K562 (cell line): Measurements from ENCODE around the gene GP1BB. TPM values are rescaled to one million over a fixed set of nuclear protein-coding genes. Genes with fewer than 3 reads are reported as not detected.

ENCODE experiments used
- CHD4 ChIP-seq: fragments of 200-600 bp; sonication (generic); IDR thresholded peaks from 3 replicates; pipeline ENCODE4 v1.6.1; 2012; ENCODE audit warnings: low read depth, mild to moderate bottlenecking, mixed read lengths, low read length, inconsistent platforms; ENCODE audit not compliant: insufficient read depth, insufficient replicate concordance, poor library complexity, severe bottlenecking
- CREB1 ChIP-seq, 2 experiments: sonication (generic) in 1 of 2; formaldehyde crosslinking in 1 of 2; IDR thresholded peaks; 2 replicates each; pipeline versions ENCODE4 v1.6.1 to v1.8.0; 2012 to 2022; ENCODE audit warnings: inconsistent platforms in 1 of 2, mild to moderate bottlenecking in 1 of 2, missing genetic modification reagents in 1 of 2, moderate library complexity in 1 of 2
- HDGF ChIP-seq: fragments of 450-650 bp; IDR thresholded peaks from 2 replicates; pipeline ENCODE4 v1.6.1; 2016
- ILF3 ChIP-seq: fragments of 450-650 bp; IDR thresholded peaks from 2 replicates; pipeline ENCODE4 v1.6.1; 2018; ENCODE audit warnings: antibody characterized with exemption, mild to moderate bottlenecking, moderate library complexity, borderline replicate concordance
- LARP7 ChIP-seq: fragments of 450-650 bp; IDR thresholded peaks from 2 replicates; pipeline ENCODE4 v1.6.1; 2016
- LEF1 ChIP-seq: fragments of 450-650 bp; IDR thresholded peaks from 2 replicates; pipeline ENCODE4 v1.6.1; 2016; ENCODE audit warnings: mild to moderate bottlenecking
- MCM3 ChIP-seq: fragments of 450-650 bp; IDR thresholded peaks from 2 replicates; pipeline ENCODE4 v1.6.1; 2016
- MXI1 ChIP-seq: IDR thresholded peaks from 2 replicates; pipeline ENCODE4 v1.6.1; 2011; ENCODE audit warnings: low read depth, mild to moderate bottlenecking, improper control_type of control experiment, low read length
- NFIC ChIP-seq: fragments of 450-650 bp; IDR thresholded peaks from 2 replicates; pipeline ENCODE4 v1.6.1; 2017; ENCODE audit warnings: mild to moderate bottlenecking, inconsistent platforms
- PHF8 ChIP-seq: fragments of 200-600 bp; sonication (generic); IDR thresholded peaks from 2 replicates; pipeline ENCODE4 v1.6.1; 2012; ENCODE audit warnings: mixed run types, mild to moderate bottlenecking, inconsistent platforms, low read length, moderate library complexity, borderline replicate concordance
- RB1 ChIP-seq: fragments of 450-650 bp; IDR thresholded peaks from 2 replicates; pipeline ENCODE4 v1.6.1; 2017; ENCODE audit warnings: low read depth, mild to moderate bottlenecking
- TARDBP ChIP-seq: fragments of 450-650 bp; IDR thresholded peaks from 2 replicates; pipeline ENCODE4 v1.6.1; 2016
- ZNF239 ChIP-seq: fragments of 250-450 bp; sonication (Bioruptor Pico); IDR thresholded peaks from 2 replicates; pipeline ENCODE4 v1.4.0; 2020; ENCODE audit warnings: mild to moderate bottlenecking
- ZNF507 ChIP-seq: conservative IDR thresholded peaks from 2 replicates; pipeline ENCODE4 v1.6.1; 2017; ENCODE audit warnings: missing genetic modification characterization, missing compliant biosample characterization
- ZNF589 ChIP-seq: fragments of 200-800 bp; sonication (Bioruptor generic); IDR thresholded peaks from 2 replicates; pipeline ENCODE4 v1.6.1; 2016; ENCODE audit warnings: low read depth, missing genetic modification characterization, missing compliant biosample characterization
- polyA plus RNA-seq, 8 experiments: library from polyadenylated mRNA; depleted of rRNA in 4 of 8; stranded (reverse) in 5 of 8; unstranded in 3 of 8; fragments of >200 nt; fragmentation: Nextera tagmentation in 2 of 8; fragmentation: Illumina TruSeq in 1 of 8; extraction: Ambion mirVana in 2 of 8; extraction: Trizol in 1 of 8; gene quantifications; 2 replicates each; pipeline versions ENCODE4 v1.2.1 to v1.2.3, GENCODE V29; 2011 to 2014; ENCODE audit warnings: inconsistent platforms in 1 of 8, missing spikeins in 1 of 8
- total RNA-seq, 7 experiments: library from RNA; depleted of rRNA in 6 of 7; stranded (reverse); fragments of >200 nt in 6 of 7; fragmentation: Illumina TruSeq in 2 of 7; extraction: Trizol in 2 of 7; gene quantifications; 2 replicates each; pipeline versions ENCODE4 v1.2.1 to v1.2.3, GENCODE V29; 2011 to 2021; ENCODE audit warnings: low replicate concordance in 1 of 7
- TF ChIP-seq, protein P1 (sequence below), 2 experiments: fragments of 450-650 bp in 1 of 2; sonication (generic) in 1 of 2; formaldehyde crosslinking in 1 of 2; IDR thresholded peaks; 2 replicates each; pipeline versions ENCODE4 v1.7.1 to v1.9.0; 2016 to 2022; ENCODE audit warnings: inconsistent platforms in 1 of 2, mild to moderate bottlenecking in 1 of 2, missing genetic modification reagents in 1 of 2
- TF ChIP-seq, protein P2 (sequence below): fragments of 450-650 bp; formaldehyde crosslinking; IDR thresholded peaks from 2 replicates; pipeline ENCODE4 v1.4.0; 2022; ENCODE audit warnings: missing genetic modification characterization

Gene GP1BB
- total and polyA plus RNA-seq, 9 of the 15 experiments (the other 6 are each of a cell fraction or from before 2014, with no cell fraction given), result 0.69 to 162 (median 2.8) TPM

- TF ChIP-seq PHF8, result peak; percentile 64; the same call in 1 of the 2 replicates
- TF ChIP-seq CHD4, result peak; percentile 49
- no peak for TF ChIP-seq ZNF239 (CRISPR knock-in tag)
- TF ChIP-seq MCM3, result 0 out of 2 replicates have a peak, but pooled peaks have one; percentile 5
- peak; percentile 49 for TF ChIP-seq NFIC
- peak; percentile 100 for TF ChIP-seq LARP7
- TF ChIP-seq RB1, result peak; percentile 95
- TF ChIP-seq CREB1 (IDR thresholded peaks at IDR 0.05), result 0 out of 2 replicates have a peak, but pooled peaks have one; percentile 8
- no peak for TF ChIP-seq CREB1 (CRISPR knock-in tag; IDR thresholded peaks at IDR 0.05)
- TF ChIP-seq HDGF, result peak; percentile 77; the same call in 1 of the 2 replicates
- peak; percentile 30; the same call in 1 of the 2 replicates for TF ChIP-seq MXI1
- TF ChIP-seq TARDBP, result no peak
- no peak for TF ChIP-seq ZNF507 (tag)
- TF ChIP-seq, protein P1, sequence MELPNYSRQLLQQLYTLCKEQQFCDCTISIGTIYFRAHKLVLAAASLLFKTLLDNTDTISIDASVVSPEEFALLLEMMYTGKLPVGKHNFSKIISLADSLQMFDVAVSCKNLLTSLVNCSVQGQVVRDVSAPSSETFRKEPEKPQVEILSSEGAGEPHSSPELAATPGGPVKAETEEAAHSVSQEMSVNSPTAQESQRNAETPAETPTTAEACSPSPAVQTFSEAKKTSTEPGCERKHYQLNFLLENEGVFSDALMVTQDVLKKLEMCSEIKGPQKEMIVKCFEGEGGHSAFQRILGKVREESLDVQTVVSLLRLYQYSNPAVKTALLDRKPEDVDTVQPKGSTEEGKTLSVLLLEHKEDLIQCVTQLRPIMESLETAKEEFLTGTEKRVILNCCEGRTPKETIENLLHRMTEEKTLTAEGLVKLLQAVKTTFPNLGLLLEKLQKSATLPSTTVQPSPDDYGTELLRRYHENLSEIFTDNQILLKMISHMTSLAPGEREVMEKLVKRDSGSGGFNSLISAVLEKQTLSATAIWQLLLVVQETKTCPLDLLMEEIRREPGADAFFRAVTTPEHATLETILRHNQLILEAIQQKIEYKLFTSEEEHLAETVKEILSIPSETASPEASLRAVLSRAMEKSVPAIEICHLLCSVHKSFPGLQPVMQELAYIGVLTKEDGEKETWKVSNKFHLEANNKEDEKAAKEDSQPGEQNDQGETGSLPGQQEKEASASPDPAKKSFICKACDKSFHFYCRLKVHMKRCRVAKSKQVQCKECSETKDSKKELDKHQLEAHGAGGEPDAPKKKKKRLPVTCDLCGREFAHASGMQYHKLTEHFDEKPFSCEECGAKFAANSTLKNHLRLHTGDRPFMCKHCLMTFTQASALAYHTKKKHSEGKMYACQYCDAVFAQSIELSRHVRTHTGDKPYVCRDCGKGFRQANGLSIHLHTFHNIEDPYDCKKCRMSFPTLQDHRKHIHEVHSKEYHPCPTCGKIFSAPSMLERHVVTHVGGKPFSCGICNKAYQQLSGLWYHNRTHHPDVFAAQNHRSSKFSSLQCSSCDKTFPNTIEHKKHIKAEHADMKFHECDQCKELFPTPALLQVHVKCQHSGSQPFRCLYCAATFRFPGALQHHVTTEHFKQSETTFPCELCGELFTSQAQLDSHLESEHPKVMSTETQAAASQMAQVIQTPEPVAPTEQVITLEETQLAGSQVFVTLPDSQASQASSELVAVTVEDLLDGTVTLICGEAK (IDR thresholded peaks at IDR 0.05), result peak; percentile 82
- TF ChIP-seq, protein P1 (CRISPR knock-in tag; IDR thresholded peaks at IDR 0.05), result no peak
- TF ChIP-seq LEF1, result peak; percentile 83; the same call in 1 of the 2 replicates
- no peak for TF ChIP-seq ZNF589
- TF ChIP-seq, protein P2, sequence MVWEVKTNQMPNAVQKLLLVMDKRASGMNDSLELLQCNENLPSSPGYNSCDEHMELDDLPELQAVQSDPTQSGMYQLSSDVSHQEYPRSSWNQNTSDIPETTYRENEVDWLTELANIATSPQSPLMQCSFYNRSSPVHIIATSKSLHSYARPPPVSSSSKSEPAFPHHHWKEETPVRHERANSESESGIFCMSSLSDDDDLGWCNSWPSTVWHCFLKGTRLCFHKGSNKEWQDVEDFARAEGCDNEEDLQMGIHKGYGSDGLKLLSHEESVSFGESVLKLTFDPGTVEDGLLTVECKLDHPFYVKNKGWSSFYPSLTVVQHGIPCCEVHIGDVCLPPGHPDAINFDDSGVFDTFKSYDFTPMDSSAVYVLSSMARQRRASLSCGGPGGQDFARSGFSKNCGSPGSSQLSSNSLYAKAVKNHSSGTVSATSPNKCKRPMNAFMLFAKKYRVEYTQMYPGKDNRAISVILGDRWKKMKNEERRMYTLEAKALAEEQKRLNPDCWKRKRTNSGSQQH, result peak; percentile 72
- TF ChIP-seq ILF3, result no peak
These were observed 37.0 kb downstream of the GP1BB start, which contains the start of gene TBX1 (continued) for GRCh38 chr22:19760058-19760950.
